GM23248 (cell line): Measurements from ENCODE around the gene MAP4K3.

Experiments
- EZH2 ChIP-seq: fragments of 200-600 bp; sonication (generic); IDR thresholded peaks from 2 replicates; pipeline ENCODE4 v1.6.1; 2018; ENCODE audit warnings: antibody characterized with exemption, mild to moderate bottlenecking; ENCODE audit not compliant: insufficient read depth, poor library complexity, severe bottlenecking
- EZH2phosphoT487 ChIP-seq: fragments of 200-600 bp; sonication (generic); IDR thresholded peaks from 2 replicates; pipeline ENCODE4 v1.6.1; 2018; ENCODE audit warnings: antibody characterized with exemption, moderate library complexity, mild to moderate bottlenecking, low read depth; ENCODE audit not compliant: insufficient read depth

- no peak for TF ChIP-seq EZH2phosphoT487
- TF ChIP-seq EZH2: no peak
Observed at GRCh38 chr2:39484620-39485495, 47.8 kb upstream of the MAP4K3 start.
